Activated CD8-positive, alpha-beta memory T cell treated with anti-CD3 and anti-CD28 coated beads for 24 hours (primary cell): ENCODE measurements around the gene TYW1B.
"Not testable (repeated sequence)": the region's sequence is repeated elsewhere in the genome, so short reads cannot be mapped to it uniquely, and the experiment has no call there.

Experiments
- DNase-seq: peaks from one replicate; pipeline ENCODE4 v3.0.0-alpha.2; 2020

The TYW1B gene

DNA sequence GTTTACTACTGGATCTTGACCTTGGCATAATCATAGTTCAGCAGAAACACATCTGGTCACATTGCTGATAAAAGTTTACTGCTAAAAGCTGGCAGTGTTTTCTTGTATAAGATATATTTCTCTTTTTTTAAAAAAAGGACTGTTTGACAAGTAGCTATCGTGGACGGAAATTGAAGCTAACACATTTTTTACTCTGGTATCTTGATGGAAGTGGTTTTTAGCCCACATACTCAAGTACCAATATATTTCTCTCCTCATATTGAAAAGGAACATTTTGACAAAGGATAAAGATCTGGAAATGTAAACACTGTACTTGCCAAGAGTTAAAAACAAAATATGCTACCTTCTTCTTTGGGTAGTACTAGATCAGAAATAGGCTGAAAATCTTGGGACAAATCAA is 137.8 kb downstream of the TYW1B start:
- DNase-seq, result not testable (repeated sequence)

DNA sequence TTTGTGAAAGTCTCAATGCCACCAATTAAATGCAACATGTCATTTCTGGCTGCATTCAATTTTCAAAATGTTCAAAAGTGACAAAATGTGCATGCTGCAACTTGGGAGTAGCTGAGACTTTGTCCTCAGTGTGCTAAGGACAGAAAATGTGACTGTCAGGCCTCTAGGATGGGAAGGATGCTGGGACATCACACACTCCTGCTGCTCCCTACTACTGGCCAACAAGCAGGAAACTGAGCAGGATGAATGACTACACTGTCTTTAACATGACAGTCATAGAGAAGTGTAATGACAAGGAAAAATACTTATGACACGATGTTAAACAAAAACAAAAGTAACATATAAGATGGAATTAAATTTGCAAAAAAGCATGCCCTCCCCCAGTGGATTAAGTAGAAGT is 138.7 kb downstream of the TYW1B start:
- DNase-seq, result not testable (repeated sequence)

DNA sequence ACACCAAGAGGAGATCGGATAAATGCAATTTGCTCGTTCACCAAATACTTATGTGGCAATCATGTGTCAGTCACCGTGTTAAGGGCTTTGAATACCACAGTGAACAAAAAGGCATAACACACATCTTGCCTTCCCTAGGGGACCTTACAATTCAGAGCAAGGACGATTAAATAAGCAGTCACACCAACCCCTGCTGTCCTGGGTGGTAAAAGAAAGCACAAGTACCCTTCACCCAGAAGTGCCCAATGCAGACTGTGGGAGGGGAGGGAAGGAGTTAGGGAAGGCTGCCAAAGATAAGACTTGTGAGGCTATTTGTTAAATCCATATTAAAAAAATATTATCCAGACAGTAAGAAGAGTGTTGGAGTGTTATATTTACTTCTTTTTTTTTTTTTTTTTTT is 146.8 kb downstream of the TYW1B start:
- DNase-seq, result not testable (repeated sequence)

DNA sequence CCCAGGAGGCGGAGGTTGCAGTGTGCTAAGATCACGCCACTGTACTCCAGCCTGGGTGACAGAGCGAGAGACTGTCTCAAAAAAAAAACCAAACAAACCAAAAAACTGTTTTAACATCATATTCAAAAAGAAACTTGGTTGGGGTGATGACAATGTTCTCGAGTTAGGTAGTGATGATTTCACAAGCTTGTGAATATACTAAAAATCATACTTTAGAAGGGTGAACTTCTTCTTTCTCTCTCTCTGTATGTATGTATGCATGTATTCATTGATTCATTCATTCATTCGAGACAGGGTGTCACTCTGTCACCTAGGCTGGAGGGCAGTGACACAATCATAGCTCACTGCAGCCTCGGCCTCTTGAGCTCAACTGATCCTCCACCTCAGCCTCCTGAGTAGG is 151.1 kb downstream of the TYW1B start:
- DNase-seq, result not testable (repeated sequence)

DNA sequence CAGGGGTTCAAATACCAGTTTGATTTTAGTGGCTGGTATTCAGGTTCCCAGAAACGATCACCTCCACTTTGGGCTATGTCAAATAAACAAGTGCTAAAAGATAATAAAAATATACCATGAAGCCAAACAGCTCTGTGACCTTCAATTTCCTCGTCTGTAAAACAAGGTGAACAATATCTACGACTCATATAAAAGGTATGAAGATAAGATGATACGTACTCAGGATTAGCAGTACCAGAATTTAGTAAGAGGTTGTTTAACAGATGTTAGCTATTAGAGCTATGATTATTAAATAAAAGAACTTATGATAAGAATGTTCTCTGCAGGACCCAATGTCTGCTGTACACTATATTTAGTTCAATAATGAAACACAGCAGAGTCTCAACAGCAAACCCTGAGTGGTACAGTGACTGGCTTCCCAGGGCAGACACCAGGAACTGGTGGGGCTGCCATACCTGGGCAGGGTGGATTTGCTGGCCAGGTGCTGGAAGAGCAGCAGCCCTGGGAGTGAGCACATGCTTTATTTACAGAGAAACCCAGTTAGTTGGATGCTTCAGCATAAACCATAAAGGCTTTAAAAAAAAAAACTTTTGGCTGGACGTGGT is 151.8 kb downstream of the TYW1B start:
- DNase-seq, result not testable (repeated sequence)

DNA sequence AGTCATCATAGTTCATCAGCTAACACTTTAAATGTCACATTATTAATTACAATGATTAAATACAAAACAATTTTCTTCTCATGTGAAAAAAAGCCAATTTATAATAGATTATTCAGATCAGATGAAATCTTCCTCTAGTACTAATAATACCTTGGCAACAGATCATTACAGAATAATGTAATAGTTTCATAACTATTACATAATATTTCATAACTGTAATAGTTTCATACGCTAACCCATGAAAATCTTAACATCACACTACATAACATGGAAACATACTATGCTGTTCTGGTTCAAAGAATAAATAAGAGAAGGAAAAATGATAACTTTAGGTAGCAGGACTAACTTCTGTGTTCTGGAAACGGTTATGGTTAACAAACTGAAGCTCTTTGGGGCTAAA is 152.3 kb downstream of the TYW1B start:
- not testable (repeated sequence) for DNase-seq

GRCh38 chr7:72674394-72674793 is 153.6 kb downstream of the TYW1B start:
- no peak for DNase-seq

- not testable (repeated sequence) for DNase-seq
Measured at GRCh38 chr7:72670850-72671249, 157.2 kb downstream of the TYW1B start.

DNA sequence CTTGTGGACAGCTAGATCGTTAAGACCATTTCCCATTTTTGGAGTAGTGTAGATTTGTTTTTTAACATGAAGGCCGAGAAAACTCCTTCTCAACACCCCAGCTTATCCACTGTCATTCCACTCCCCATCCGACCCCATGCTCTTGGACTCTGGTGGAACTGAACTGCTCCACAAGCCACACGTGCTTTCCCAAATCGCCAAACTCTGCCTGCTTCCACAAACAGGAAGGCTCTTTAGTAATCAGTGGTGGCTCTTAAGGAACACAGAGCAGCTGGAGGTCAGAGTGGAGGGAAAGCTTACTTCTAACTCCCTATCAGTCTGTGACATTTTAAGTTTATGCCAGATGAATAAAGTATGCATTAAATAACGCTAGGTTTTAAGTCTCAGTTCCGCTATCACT is 159.6 kb downstream of the TYW1B start:
- DNase-seq, result not testable (repeated sequence)

DNA sequence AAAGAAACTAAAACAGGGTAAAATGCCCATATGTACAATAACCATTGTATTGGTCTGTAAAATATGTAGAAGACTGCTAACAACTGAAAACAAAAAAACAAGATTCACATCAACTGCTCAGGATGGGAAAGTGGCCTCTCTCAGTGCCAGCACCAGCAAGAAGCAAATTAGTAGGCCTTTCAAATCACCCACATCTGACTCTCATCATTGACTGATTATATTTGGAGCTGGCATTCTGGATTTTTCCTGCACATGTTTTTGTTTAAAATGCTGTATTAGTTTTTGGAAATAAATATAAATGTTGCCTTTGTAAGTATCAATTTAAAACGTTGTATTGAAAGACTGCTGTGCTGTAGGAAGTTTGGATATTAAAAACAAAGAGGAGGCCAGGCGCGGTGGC is 161.0 kb downstream of the TYW1B start:
- not testable (repeated sequence) for DNase-seq

- DNase-seq, result not testable (repeated sequence)
Measured at GRCh38 chr7:72648574-72648973, 179.4 kb downstream of the TYW1B start.

- DNase-seq, result not testable (repeated sequence)
Measured at GRCh38 chr7:72643708-72644107, 184.3 kb downstream of the TYW1B start.

GRCh38 chr7:72641485-72642248 is 186.3 kb downstream of the TYW1B start:
- DNase-seq, result not testable (repeated sequence)

GRCh38 chr7:72640740-72641139 is 187.3 kb downstream of the TYW1B start:
- not testable (repeated sequence) for DNase-seq

- DNase-seq, result not testable (repeated sequence)
Measured at GRCh38 chr7:72635273-72635908, 192.6 kb downstream of the TYW1B start.

- DNase-seq, result not testable (repeated sequence)
Measured at GRCh38 chr7:72632765-72633292, 195.2 kb downstream of the TYW1B start.

GRCh38 chr7:72628375-72628774 is 199.6 kb downstream of the TYW1B start:
- DNase-seq, result not testable (repeated sequence)

GRCh38 chr7:72626428-72627011 is 201.5 kb downstream of the TYW1B start:
- not testable (repeated sequence) for DNase-seq

DNA sequence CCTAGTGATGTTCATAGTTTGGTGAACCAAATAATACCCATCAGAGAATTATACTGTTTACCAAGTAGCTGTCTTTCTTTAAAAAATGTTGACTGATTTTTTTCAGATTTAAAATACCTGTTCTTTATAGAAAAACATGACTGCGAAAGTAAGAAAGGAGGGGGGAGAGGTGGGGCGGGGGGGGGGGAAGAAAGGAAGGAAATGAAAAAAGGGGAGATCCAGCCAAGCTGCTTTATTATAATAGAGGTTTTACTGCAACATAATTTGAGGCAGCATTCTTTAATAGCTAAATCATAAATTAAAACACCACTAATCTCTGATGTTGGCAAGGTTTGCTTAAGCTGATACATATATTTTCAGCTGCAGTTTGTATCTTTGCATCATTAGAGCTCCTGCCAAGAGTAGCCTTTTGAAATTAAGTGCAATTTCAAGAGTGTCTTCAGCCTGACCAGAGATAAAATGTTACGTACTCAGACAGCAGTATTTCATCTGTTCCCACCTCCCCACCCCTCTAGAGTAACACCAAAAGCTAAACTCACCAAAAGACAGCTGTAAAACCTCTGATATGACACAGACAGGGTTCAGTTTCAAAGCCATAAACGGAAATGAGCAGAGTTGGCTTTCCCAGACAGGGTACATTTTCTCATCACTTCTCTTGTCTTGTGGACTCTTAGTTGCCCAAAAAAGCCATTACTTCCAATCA is 202.1 kb downstream of the TYW1B start:
- not testable (repeated sequence) for DNase-seq

DNA sequence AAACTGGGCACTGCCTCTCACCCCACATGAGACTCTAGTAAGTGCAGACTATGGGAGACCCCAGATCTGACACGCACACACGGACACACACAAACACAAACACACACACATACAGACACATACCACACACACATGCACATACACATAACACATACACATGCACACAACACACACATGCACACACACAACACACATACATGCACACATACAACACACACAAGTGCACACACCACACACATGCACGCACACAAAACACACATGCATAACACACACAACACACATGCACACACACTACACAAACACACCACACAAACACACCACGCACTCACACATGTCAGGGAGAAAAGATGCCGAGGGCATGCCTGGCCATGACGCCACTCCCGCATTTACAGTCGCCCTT is 205.5 kb downstream of the TYW1B start:
- DNase-seq, result no peak

DNA sequence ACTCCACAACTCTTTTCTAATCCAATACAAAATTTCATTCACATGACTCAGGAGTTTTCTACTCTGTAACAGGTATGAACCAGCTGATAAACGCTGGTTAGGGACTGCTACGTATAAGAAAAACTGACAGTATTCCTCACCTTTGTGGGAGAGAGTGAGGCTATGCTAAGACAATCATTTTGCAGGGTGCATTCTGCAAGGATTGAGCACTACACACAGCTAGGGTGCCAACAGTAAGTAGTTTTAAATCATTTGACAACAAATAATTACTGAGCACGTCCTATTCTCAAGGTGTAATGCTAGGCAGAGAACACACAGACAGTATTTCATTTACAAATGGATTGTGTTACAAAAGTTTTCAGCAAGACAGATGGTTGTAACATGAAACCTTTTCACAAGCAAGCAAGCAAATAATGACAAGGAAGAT is 206.2 kb downstream of the TYW1B start:
- not testable (repeated sequence) for DNase-seq

DNA sequence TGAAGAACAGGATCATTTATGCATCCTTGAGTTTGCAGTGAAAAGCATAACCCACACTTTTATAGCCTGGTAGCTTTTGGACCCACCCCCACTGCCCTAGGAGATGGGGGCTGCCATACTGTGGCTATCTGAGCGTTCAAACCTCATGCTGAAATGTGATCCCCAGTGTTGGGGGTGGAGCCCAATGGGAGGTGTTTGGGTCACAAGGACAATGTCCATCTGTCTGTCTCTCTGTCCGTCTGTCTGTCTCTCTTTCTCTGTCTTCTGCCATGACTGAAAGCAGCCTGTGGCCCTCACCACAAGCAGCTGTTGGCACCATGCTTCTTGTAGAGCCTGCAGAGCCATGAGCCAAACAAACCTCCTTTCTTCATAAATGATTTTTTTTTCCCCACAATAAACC is 207.1 kb downstream of the TYW1B start:
- not testable (repeated sequence) for DNase-seq
